Erythroblast (primary cell): ENCODE results near the gene FREM1.

Experiments
- DNase-seq, 2 experiments: peaks; one replicate each; lab custom pipeline; 2025; lab: John Stamatoyannopoulos, UW
- GATA1 ChIP-seq: IDR thresholded peaks from 2 replicates; pipeline ENCODE4 v1.6.1; 2011; ENCODE audit warnings: low read depth, mild to moderate bottlenecking, control low read depth, low read length, moderate library complexity
- POLR2A ChIP-seq: IDR thresholded peaks from 2 replicates; pipeline ENCODE4 v1.6.1; 2011; ENCODE audit warnings: mild to moderate bottlenecking, low read length

The FREM1 gene

GRCh38 chr9:14722391-14723035, 187.7 kb downstream of the FREM1 start, which contains the start of gene CER1:
Gene CER1, minus strand, starts transcription at chr9:14722733. Its CDS starts 61 bp downstream, at chr9:14722672.
- no peak for DNase-seq
- TF ChIP-seq GATA1, result no peak
- no peak for TF ChIP-seq POLR2A

- DNase-seq, result no peak
- TF ChIP-seq GATA1 (no peak), POLR2A (no peak)
Measured at GRCh38 chr9:14719231-14719923, 190.9 kb downstream of the FREM1 start.

- TF ChIP-seq GATA1, result no peak
- TF ChIP-seq POLR2A, result no peak
- no peak for DNase-seq
Measured at GRCh38 chr9:14715102-14715501, 195.1 kb downstream of the FREM1 start.

GRCh38 chr9:14713187-14713767, 197.0 kb downstream of the FREM1 start:
- no peak for DNase-seq
- TF ChIP-seq POLR2A (no peak), GATA1 (no peak)

- DNase-seq, result no peak
- TF ChIP-seq GATA1, result no peak
Measured at GRCh38 chr9:14710804-14711203, 199.4 kb downstream of the FREM1 start.

GRCh38 chr9:14706530-14707140, 203.6 kb downstream of the FREM1 start:
- DNase-seq, result no peak
- TF ChIP-seq POLR2A, result no peak
- no peak for TF ChIP-seq GATA1

- no peak for DNase-seq
- TF ChIP-seq GATA1 (no peak), POLR2A (no peak)
Measured at GRCh38 chr9:14705079-14705478, 205.1 kb downstream of the FREM1 start.

- TF ChIP-seq POLR2A (no peak), GATA1 (no peak)
- DNase-seq, result no peak
Measured at GRCh38 chr9:14704281-14704680, 205.9 kb downstream of the FREM1 start.

- no peak for DNase-seq
- TF ChIP-seq POLR2A (no peak), GATA1 (no peak)
Measured at GRCh38 chr9:14702200-14702720, 208.0 kb downstream of the FREM1 start.

- TF ChIP-seq POLR2A (peak; percentile 46), GATA1 (no peak)
- peak; percentile 72 to 74 for DNase-seq
Measured at GRCh38 chr9:14693251-14693861, 216.9 kb downstream of the FREM1 start, which contains the start of gene ZDHHC21. Gene ZDHHC21, minus strand, starts transcription at chr9:14693432. Its CDS starts 19,092 bp downstream, at chr9:14674340.

GRCh38 chr9:14692470-14693250, 217.6 kb downstream of the FREM1 start:
- peak; percentile 35 to 46 for DNase-seq
- TF ChIP-seq GATA1, result no peak
- TF ChIP-seq POLR2A, result no peak

GRCh38 chr9:14690948-14691730, 219.1 kb downstream of the FREM1 start:
- TF ChIP-seq POLR2A, result no peak
- TF ChIP-seq GATA1, result no peak
- DNase-seq, result no peak
